Measurements from ENCODE around the gene FSTL4. TPM values are rescaled to one million over a fixed set of nuclear protein-coding genes. Genes with fewer than 3 reads are reported as not detected.

FSTL4 gene
- total and polyA plus RNA-seq, 2 of the 4 experiments (the other 2 are of a cell fraction), result 0.18 TPM; not detected in 1

GRCh38 chr5:133348406-133348805 is 263.9 kb downstream of the FSTL4 start:
- ChIA-PET POLR2A (ENCODE audit: unreplicated experiment) (no interaction called here), CTCF (no interaction called here)
- dilution Hi-C loops (cut with HindIII; ENCODE audit: low sequenced_read_pairs, unreplicated experiment) (no loop called here), intact Hi-C loops (cut with micrococcal nuclease) (no loop called here), in situ Hi-C loops (cut with MboI; ENCODE audit: low sequenced_read_pairs) (no loop called here)
- DNase-seq (no peak), ATAC-seq (ENCODE audit: low read depth) (no peak)
- H3K9me3 ChIP-seq (ENCODE audit: control insufficient read depth, insufficient read depth, low read length), result no peaks in the 10 kb centered on the region
- no peak overlapping the region for H2AK9ac ChIP-seq (replicated peaks; ENCODE audit: low read depth, low read length, poor library complexity)
- no peaks in the 10 kb centered on the region for H3K9me1 ChIP-seq (ENCODE audit: insufficient read depth, low read length)
- no peak overlapping the region for H2BK20ac ChIP-seq (ENCODE audit: low read depth, low read length)
- H3K79me1 ChIP-seq (ENCODE audit: low read depth in 1 of 2, low read length in 2 of 2), result no peaks in the 10 kb centered on the region
- H4K20me1 ChIP-seq (ENCODE audit: insufficient read depth, low read length), result no peaks in the 10 kb centered on the region
- no peaks in the 10 kb centered on the region for H3K4me1 ChIP-seq (ENCODE audit: control insufficient read depth, insufficient read depth, low read length)
- H3K9ac ChIP-seq (ENCODE audit: low read depth, low read length), result no peak overlapping the region
- no peak overlapping the region for H4K91ac ChIP-seq (ENCODE audit: insufficient read depth, low read depth, low read length)
- BruUV-seq (replicated peaks), result no TSS peak
- no peak overlapping the region for H3K56ac ChIP-seq (ENCODE audit: extremely low read depth, insufficient read depth, low read length)
- no peak overlapping the region for H3K4me3 ChIP-seq (ENCODE audit: insufficient read depth, low read depth, low read length)
- no peak overlapping the region for H4K8ac ChIP-seq (ENCODE audit: low read depth in 2 of 2, low read length in 2 of 2)
- H3K4me2 ChIP-seq (ENCODE audit: low read depth, low read length), result no peak overlapping the region
- peaks cover 2% of the 10 kb centered on the region for H3K27me3 ChIP-seq (ENCODE audit: control insufficient read depth, insufficient read depth, low read length)
- H2AFZ ChIP-seq (replicated peaks; ENCODE audit: low read length, poor library complexity), result peak overlapping the region; percentile 11
- H2BK120ac ChIP-seq (ENCODE audit: low read depth, low read length), result no peak overlapping the region
- no peak overlapping the region for H4K5ac ChIP-seq (ENCODE audit: low read depth, low read length)
- no peak overlapping the region for H2AK5ac ChIP-seq (ENCODE audit: low read depth, low read length)
- no peaks in the 10 kb centered on the region for H3K36me3 ChIP-seq (ENCODE audit: control insufficient read depth, insufficient read depth, low read length)
- H3K23ac ChIP-seq (ENCODE audit: low read depth, low read length), result no peak overlapping the region
- no peak overlapping the region for H3K14ac ChIP-seq (replicated peaks; ENCODE audit: low read depth, low read length)
- no peak overlapping the region for H3K4ac ChIP-seq (ENCODE audit: low read depth, low read length)
- 100% methylated on average over 1 of the region's 4 CpGs; no CpG with 5 or more reads in 1 of the 2 experiments for WGBS, 2 experiments (ENCODE audit: extremely low coverage in 2 of 2, insufficient read length in 1 of 2)
- TF ChIP-seq MAFK (IDR thresholded peaks at IDR 0.05; ENCODE audit: low read depth, low read length) (no peak), MAZ (IDR thresholded peaks at IDR 0.05; ENCODE audit: borderline replicate concordance, low read depth, low read length) (no peak), RAD21 (IDR thresholded peaks at IDR 0.05; ENCODE audit: low read length) (no peak), NFE2L2 (IDR thresholded peaks at IDR 0.05; ENCODE audit: low read depth, low read length) (no peak), CEBPB (IDR thresholded peaks at IDR 0.05; ENCODE audit: low read depth, low read length) (no peak), BHLHE40 (IDR thresholded peaks at IDR 0.05; ENCODE audit: low read depth, low read length) (no peak), MXI1 (IDR thresholded peaks at IDR 0.05; ENCODE audit: borderline replicate concordance, low read depth, low read length) (no peak), CTCF (conservative IDR thresholded peaks at IDR 0.05; ENCODE audit: low read depth, low read length) (no peak), USF2 (IDR thresholded peaks at IDR 0.05; ENCODE audit: low read depth, low read length) (no peak), CHD1 (IDR thresholded peaks at IDR 0.05; ENCODE audit: low read depth, low read length) (no peak)
- H3K18ac ChIP-seq (ENCODE audit: low read depth, low read length), result no peak overlapping the region
- no peak overlapping the region for H2BK15ac ChIP-seq (ENCODE audit: low read depth, low read length)
- H3K27ac ChIP-seq (ENCODE audit: insufficient read depth, low read length), result no peak overlapping the region
- H2BK5ac ChIP-seq (ENCODE audit: low read depth, low read length, poor library complexity, severe bottlenecking), result no peak overlapping the region

Data from IMR-90 (cell line).